Subcutaneous abdominal adipose tissue (tissue), 5 donors: Measurements from ENCODE around the gene PTGDS.

Experiments used
- H3K27ac ChIP-seq: one replicate; pipeline ENCODE4 v1.7.0; 2013; ENCODE audit warnings: low read depth, mild to moderate bottlenecking, inconsistent platforms, low read length, moderate library complexity
- H3K27me3 ChIP-seq, 5 donors: one replicate each; pipeline ENCODE4 v1.7.0; 2013; ENCODE audit warnings: low read length in 5 of 5, inconsistent platforms in 1 of 5; ENCODE audit not compliant: control insufficient read depth in 5 of 5, insufficient read depth in 4 of 5
- H3K36me3 ChIP-seq, 5 donors: one replicate each; pipeline ENCODE4 v1.7.0; 2013; ENCODE audit warnings: low read length in 5 of 5; ENCODE audit not compliant: control insufficient read depth in 5 of 5, insufficient read depth in 5 of 5
- H3K4me1 ChIP-seq, 5 donors: one replicate each; pipeline ENCODE4 v1.7.0; 2013; ENCODE audit warnings: low read length in 5 of 5, mild to moderate bottlenecking in 3 of 5, moderate library complexity in 1 of 5; ENCODE audit not compliant: control insufficient read depth in 5 of 5, insufficient read depth in 5 of 5
- H3K4me3 ChIP-seq, 5 donors: one replicate each; pipeline ENCODE4 v1.7.0; 2013; ENCODE audit warnings: low read length in 5 of 5, low read depth in 1 of 5
- H3K9ac ChIP-seq, 5 donors: one replicate each; pipeline ENCODE4 v1.7.0; 2013; ENCODE audit warnings: low read length in 5 of 5, mild to moderate bottlenecking in 4 of 5, moderate library complexity in 3 of 5
- H3K9me3 ChIP-seq, 5 donors: one replicate each; pipeline ENCODE4 v1.7.0; 2013; ENCODE audit warnings: low read length in 5 of 5; ENCODE audit not compliant: control insufficient read depth in 5 of 5
- donor health status: healthy.
- donor health status: healthy.
- donor health status: healthy.
- donor health status: healthy.
- donor health status: healthy.

The PTGDS gene

DNA sequence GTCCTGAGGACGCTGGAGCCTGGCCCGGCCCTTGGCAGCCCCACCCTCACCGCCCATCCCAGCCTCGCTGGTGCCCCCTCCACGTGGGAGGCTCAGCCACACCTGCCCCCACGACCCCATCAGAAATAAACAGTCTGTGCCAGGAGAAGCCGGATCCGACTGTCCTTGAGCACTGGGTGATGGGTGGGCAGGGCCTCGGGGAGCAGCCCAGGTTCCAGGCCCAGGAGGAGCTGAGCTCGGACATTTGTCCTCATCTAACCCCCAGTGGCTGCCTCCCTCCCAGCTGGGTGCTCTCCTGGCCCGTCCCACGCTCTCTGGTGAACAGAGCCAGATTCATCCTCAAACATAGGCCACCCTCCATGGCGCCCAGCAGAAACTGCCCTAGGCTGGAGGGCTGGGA is 4.6 kb upstream of the PTGDS start:
- no peak overlapping the region for H3K9ac ChIP-seq
- H3K27ac ChIP-seq: no peak overlapping the region
- H3K4me3 ChIP-seq: no peak overlapping the region
- H3K36me3 ChIP-seq: no peaks in the 10 kb centered on the region
- H3K9me3 ChIP-seq: no peaks in the 10 kb centered on the region
- peaks cover 0 to 31% (median 10%) of the 10 kb centered on the region in 5 donors for H3K4me1 ChIP-seq
- peaks cover 3 to 7% (median 6%) of the 10 kb centered on the region in 5 donors for H3K27me3 ChIP-seq

DNA sequence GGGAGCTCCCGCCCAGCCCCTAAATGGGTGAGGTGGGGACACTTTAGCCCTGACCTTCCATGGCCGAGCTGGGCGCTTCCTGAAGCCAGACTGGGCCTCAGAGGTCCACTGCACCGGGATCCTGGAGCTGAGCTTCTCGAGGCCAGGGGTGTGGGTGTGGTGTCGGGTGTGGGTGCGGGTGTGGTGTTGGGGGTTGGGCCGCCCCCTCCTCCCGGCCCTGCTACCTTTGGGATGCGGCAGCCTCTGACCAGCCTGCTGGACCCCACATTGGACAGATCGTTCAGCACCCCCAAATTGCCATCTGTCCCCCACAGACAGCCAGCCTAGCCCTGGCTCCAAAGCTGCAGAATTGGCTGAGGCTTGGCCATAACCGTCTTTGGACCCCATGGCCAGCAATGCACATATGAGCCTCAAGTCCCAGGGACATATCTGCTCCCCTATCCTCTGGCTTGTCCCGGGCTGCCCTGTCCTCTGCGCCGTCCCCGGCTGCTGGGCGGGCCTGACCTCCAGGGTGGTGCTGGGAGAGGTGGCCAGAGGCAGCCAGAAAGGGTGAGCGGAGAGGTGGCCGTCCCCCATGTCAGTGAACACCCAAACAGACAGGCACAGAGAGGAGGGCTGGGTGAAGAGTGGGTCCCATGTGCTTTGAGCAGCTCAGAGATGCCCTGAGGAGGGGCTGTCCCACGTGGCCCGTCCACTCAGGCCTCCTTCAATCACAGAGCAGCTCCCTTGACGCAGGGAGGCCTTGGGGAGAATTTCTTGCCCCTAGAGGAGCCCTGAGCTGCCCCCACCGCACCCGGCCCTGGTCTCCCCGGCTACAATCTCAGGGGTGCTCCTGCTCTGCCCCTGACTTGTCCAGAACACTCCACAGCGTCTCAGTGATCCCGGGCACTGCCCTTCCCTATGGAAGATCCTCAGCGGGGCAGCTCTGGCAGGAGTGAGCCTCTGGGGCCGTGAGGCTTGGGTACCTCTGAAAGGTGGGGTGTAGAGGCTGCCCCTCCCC is 3.4 kb upstream of the PTGDS start:
- H3K9me3 ChIP-seq: no peaks in the 10 kb centered on the region
- peaks cover 0 to 38% (median 15%) of the 10 kb centered on the region in 5 donors for H3K4me1 ChIP-seq
- peaks cover 3 to 7% (median 6%) of the 10 kb centered on the region in 5 donors for H3K27me3 ChIP-seq
- no peak overlapping the region for H3K4me3 ChIP-seq
- no peak overlapping the region for H3K27ac ChIP-seq
- no peaks in the 10 kb centered on the region for H3K36me3 ChIP-seq
- H3K9ac ChIP-seq: no peak overlapping the region

DNA sequence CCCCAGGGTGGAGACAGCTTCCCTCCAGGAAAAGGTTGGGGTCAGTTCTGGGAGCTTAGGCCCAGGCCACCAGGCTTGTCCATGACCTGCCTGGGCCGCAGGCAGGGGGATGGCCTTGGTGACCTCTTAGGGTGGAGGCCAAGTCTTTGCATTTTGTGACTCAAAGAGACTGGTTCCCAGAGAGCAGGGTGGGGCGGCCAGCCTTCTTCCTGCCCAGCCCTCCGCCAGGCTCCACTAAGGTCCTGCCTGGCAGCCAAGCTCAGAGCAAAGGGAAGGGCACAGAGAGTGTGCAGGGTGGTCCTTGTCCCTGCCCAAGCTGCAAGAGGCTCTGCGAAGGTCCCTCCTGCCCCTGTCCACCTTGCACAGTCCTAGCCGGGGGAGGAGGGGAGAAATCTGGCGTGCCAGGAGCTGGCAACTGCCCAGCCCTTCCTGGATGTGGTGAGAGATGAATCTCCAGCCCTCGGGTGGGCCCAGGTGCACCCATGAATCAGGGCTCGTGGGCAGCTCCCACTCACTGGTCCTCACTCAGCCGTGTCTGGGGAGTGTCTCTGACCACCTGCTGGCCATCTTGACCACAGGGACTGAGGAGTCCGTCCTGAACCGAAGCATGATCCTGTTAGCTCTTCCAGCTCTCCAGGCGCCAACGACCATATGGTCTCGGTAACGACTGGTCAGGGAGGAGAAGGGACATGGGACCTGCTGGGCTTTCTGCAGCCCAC is 2.3 kb upstream of the PTGDS start:
- Histone ChIP-seq H3K9ac (no peak overlapping the region), H3K4me1 (peaks cover 0 to 42% (median 15%) of the 10 kb centered on the region in 5 donors), H3K27ac (no peak overlapping the region), H3K27me3 (peaks cover 2 to 7% (median 5%) of the 10 kb centered on the region in 5 donors), H3K9me3 (no peaks in the 10 kb centered on the region), H3K4me3 (no peak overlapping the region), H3K36me3 (no peaks in the 10 kb centered on the region)

DNA sequence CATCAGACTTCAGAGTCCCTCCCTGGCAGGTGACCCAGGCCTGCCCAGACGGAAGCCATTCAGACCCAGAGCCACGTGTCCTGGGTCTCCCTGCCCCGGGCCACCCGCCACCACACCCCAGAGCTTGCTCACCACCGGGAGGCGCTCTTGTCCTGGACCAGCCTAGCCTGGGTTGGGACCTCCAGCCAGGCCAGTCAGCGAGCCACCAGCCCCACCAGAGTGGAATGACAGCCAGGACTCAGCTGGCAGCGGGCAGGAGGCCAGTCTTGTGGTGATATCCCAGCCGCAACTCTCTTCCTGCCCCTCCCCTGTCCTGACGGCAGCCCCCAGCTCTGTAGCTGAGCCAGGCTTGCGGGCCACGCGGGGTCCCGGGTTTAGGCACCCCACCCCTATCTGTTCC is 1.7 kb upstream of the PTGDS start:
- no peak overlapping the region for H3K4me3 ChIP-seq
- peaks cover 0 to 7% (median 3%) of the 10 kb centered on the region in 5 donors for H3K27me3 ChIP-seq
- no peaks in the 10 kb centered on the region for H3K9me3 ChIP-seq
- H3K36me3 ChIP-seq: no peaks in the 10 kb centered on the region
- no peak overlapping the region for H3K27ac ChIP-seq
- H3K4me1 ChIP-seq: peaks cover 0 to 45% (median 15%) of the 10 kb centered on the region in 5 donors
- H3K9ac ChIP-seq: no peak overlapping the region

DNA sequence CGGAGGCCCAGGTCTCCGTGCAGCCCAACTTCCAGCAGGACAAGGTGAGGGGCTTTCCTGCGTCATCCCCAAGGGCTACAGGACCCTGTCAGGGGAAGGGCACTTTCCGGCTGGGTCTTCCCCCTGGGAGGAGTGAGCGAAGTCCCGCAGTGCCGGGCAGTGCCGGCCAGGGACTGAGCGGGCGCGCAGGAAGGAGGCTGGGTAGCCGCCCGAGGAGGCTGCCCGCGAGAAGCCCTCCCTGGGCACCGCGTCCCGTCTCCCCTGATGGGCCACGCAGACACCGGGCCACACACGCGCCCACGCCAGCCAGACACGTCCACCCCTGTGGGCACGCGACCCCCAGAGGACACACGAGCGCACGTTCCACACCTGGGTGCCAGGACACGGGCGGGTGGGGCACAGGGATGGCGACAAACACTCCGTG is 357 bp downstream of the PTGDS start:
- Histone ChIP-seq H3K4me3 (peak overlapping the region in 4 of 5 donors; percentile 30 to 67 (median 44)), H3K36me3 (no peaks in the 10 kb centered on the region), H3K9ac (peak overlapping the region in 1 of 5 donors; percentile 41), H3K27ac (no peak overlapping the region), H3K4me1 (peaks cover 0 to 61% (median 27%) of the 10 kb centered on the region in 5 donors), H3K9me3 (no peaks in the 10 kb centered on the region), H3K27me3 (peaks cover 0 to 13% (median 0%) of the 10 kb centered on the region in 5 donors)

DNA sequence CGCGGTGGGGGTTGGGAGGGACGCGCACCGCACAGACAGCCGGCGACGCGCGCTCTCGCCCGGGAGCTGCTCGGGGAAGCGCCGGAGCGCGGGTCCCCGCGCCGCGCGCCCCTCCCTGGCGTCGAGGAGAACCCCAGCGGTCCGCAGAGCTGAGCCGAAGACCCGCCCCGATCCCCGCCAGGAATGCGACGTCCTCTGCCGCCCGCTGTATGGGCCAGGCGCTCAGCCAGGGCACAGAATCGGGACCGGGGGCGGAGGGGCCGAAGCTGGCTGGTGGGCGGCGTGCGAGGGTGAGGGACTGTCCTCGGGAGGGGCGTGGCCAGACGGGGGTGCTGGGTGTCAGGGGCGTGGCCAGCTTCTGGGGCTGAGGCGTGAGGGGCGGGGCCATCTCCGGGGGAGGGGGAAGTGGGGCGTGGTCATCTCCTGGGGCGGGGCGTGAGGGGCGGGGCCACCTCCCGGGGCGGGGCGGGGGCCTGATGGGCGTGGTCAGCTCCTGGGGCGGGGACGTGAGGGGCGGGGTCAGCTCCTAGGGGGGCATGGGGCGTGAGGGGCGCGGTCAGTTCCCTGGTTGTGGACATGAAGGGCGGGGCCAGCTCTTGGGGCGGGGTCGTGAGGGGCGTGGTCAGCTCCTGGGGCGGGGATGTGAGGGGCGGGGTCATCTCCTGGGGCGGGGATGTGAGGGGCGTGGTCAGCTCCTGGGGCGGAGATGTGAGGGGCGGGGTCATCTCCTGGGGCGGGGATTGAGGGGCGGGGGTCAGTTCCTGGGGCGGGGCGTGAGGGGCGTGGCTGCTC is 965 bp downstream of the PTGDS start:
- H3K4me1 ChIP-seq: peaks cover 0 to 65% (median 27%) of the 10 kb centered on the region in 5 donors
- no peaks in the 10 kb centered on the region for H3K9me3 ChIP-seq
- peak overlapping the region in 2 of 5 donors; percentile 30 to 41 for H3K9ac ChIP-seq
- H3K27me3 ChIP-seq: peaks cover 0 to 18% (median under 1%) of the 10 kb centered on the region in 5 donors
- H3K4me3 ChIP-seq: peak overlapping the region in 4 of 5 donors; percentile 30 to 67 (median 44)
- H3K27ac ChIP-seq: no peak overlapping the region
- no peaks in the 10 kb centered on the region for H3K36me3 ChIP-seq

DNA sequence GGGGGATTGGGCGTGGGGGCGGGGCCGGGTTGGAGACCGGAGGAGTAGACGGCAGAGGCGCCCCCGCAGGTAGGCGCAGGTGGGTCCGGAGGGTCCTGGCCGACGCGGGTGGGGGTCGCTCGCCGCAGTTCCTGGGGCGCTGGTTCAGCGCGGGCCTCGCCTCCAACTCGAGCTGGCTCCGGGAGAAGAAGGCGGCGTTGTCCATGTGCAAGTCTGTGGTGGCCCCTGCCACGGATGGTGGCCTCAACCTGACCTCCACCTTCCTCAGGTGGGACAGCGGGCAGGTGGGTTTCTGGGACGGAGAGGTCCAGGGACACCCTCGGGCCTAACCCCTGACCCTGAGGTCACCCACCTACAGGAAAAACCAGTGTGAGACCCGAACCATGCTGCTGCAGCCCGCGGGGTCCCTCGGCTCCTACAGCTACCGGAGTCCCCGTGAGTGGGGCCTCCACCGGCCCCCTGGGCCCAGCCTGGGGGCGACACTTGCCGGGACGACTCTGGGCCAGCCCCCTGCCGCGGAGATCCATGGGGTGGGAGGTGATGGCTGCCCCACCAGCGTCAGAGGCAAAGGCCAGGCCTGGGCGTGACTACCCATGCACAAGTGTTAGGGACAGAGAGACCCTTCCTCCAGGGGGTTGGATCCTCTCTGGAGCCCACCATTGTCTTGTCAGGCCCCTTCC is 1.7 kb downstream of the PTGDS start:
- H3K9ac ChIP-seq: no peak overlapping the region
- H3K36me3 ChIP-seq: no peaks in the 10 kb centered on the region
- H3K9me3 ChIP-seq: no peaks in the 10 kb centered on the region
- H3K27me3 ChIP-seq: peaks cover 0 to 25% (median 7%) of the 10 kb centered on the region in 5 donors
- H3K4me1 ChIP-seq: peaks cover 0 to 65% (median 27%) of the 10 kb centered on the region in 5 donors
- H3K27ac ChIP-seq: no peak overlapping the region
- H3K4me3 ChIP-seq: no peak overlapping the region

DNA sequence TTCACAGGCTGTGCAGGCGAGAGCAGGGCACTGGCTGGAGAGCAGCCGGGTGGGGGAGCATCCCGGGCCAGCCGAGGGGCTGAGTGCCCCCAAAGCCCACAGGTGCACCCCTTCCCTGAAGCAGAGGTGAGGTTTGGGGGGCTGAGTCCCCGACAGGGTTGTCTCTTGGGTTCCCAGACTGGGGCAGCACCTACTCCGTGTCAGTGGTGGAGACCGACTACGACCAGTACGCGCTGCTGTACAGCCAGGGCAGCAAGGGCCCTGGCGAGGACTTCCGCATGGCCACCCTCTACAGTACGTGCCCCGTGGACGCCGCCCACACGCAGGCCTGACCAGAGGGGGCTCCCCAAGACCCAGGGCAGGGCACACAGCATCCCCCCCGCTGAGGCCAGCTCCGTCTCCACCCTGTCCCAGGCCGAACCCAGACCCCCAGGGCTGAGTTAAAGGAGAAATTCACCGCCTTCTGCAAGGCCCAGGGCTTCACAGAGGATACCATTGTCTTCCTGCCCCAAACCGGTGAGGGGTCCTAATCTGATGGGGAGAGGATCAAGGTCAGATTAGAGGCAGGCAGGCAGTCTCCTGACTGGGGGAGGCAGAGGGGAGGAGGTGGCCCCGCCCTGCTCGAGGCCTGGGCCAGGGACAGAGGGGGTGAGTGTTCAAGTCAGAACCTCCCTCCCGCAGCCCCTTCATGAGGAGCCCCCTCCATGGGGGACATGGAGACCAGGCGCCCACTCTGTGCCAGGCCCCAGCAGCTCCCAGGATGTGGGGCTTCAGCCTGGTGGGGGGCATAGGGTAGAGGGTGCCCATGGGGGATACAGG is 2.7 kb downstream of the PTGDS start:
- no peak overlapping the region for H3K4me3 ChIP-seq
- peaks cover 6 to 34% (median 16%) of the 10 kb centered on the region in 5 donors for H3K27me3 ChIP-seq
- no peak overlapping the region for H3K27ac ChIP-seq
- no peaks in the 10 kb centered on the region for H3K36me3 ChIP-seq
- peaks cover 0 to 62% (median 28%) of the 10 kb centered on the region in 5 donors for H3K4me1 ChIP-seq
- H3K9me3 ChIP-seq: no peaks in the 10 kb centered on the region
- H3K9ac ChIP-seq: no peak overlapping the region
